Loucy (cell line): ENCODE data around the gene SPEM1.

Experiments used
- H2AFZ ChIP-seq: fragments of 200-600 bp; sonication (generic); 2 replicates; pipeline ENCODE4 v1.6.0; 2016; ENCODE audit warnings: antibody characterized with exemption, mild to moderate bottlenecking, low read length, moderate library complexity
- H3F3A ChIP-seq: fragments of 200-600 bp; 2 replicates; pipeline ENCODE4 v1.6.0; 2016; ENCODE audit warnings: antibody characterized with exemption, low read depth, mild to moderate bottlenecking
- H3K27me3 ChIP-seq: fragments of 200-600 bp; sonication (generic); 2 replicates; pipeline ENCODE4 v1.6.1; 2014; ENCODE audit warnings: low read length, mild to moderate bottlenecking; ENCODE audit not compliant: insufficient read depth, poor library complexity, severe bottlenecking
- H3K36me3 ChIP-seq: fragments of 200-600 bp; sonication (generic); 2 replicates; pipeline ENCODE4 v1.6.1; 2016; ENCODE audit warnings: low read length; ENCODE audit not compliant: insufficient read depth
- H3K4me1 ChIP-seq: fragments of 200-600 bp; sonication (generic); 2 replicates; pipeline ENCODE4 v1.5.1; 2014; ENCODE audit warnings: low read length, mild to moderate bottlenecking; ENCODE audit not compliant: insufficient read depth, poor library complexity, severe bottlenecking
- H3K4me2 ChIP-seq: fragments of 200-600 bp; sonication (generic); 2 replicates; pipeline ENCODE4 v1.6.0; 2014; ENCODE audit warnings: antibody characterized with exemption, low read length, low read depth, mild to moderate bottlenecking; ENCODE audit not compliant: poor library complexity, severe bottlenecking
- H3K4me3 ChIP-seq: fragments of 200-600 bp; sonication (generic); 2 replicates; pipeline ENCODE4 v1.5.1; 2014; ENCODE audit warnings: low read length, mild to moderate bottlenecking, mixed read lengths; ENCODE audit not compliant: poor library complexity, severe bottlenecking
- H3K79me2 ChIP-seq: fragments of 200-600 bp; sonication (generic); 2 replicates; pipeline ENCODE4 v1.6.1; 2014; ENCODE audit warnings: low read length; ENCODE audit not compliant: insufficient read depth
- H3K9ac ChIP-seq: fragments of 200-600 bp; sonication (generic); 2 replicates; pipeline ENCODE4 v1.6.0; 2014; ENCODE audit warnings: mild to moderate bottlenecking, low read depth, low read length, moderate library complexity; ENCODE audit not compliant: poor library complexity, severe bottlenecking
- H3K9me2 ChIP-seq: fragments of 200-600 bp; sonication (generic); replicated peaks from 2 replicates; pipeline ENCODE4 v1.6.1; 2016; ENCODE audit warnings: low read depth, low read length, mixed read lengths
- H3K9me3 ChIP-seq: fragments of 200-600 bp; sonication (generic); 2 replicates; pipeline ENCODE4 v1.6.1; 2014; ENCODE audit warnings: mild to moderate bottlenecking, antibody characterized with exemption, low read length, low read depth; ENCODE audit not compliant: insufficient read depth
- H4K20me1 ChIP-seq: fragments of 200-600 bp; sonication (generic); 2 replicates; pipeline ENCODE4 v1.6.0; 2014; ENCODE audit warnings: antibody characterized with exemption, low read length, mild to moderate bottlenecking; ENCODE audit not compliant: insufficient read depth, poor library complexity, severe bottlenecking
- EZH2phosphoT487 ChIP-seq: fragments of 200-600 bp; IDR thresholded peaks from 2 replicates; pipeline ENCODE4 v1.6.1; 2018; ENCODE audit warnings: antibody characterized with exemption, mild to moderate bottlenecking, moderate library complexity, borderline replicate concordance
- TF ChIP-seq, protein P1 (sequence below): fragments of 200-600 bp; sonication (generic); conservative IDR thresholded peaks from 2 replicates; pipeline ENCODE4 v1.5.1; 2014; ENCODE audit warnings: mild to moderate bottlenecking, antibody characterized with exemption, low read length

SPEM1 gene

DNA sequence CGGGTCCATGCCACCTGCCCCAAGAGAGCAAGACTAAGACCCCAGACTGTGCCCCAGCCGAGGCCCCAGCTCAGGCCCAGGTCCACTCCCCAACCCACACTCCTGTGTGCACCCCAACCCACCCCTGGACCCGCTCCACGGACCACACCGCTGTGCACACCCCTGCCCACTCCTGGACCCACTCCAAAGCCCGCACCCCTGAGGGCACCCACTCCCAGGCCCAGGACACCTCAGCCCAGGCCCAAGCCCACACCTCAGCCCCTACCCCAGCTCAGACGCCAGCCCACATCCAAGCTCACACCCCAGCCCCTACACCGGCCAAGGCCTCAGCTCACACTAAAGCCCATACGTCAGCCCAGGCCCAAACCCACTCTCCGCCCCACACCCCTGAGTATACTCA lies 9.6 kb downstream of the SPEM1 start:
- H3K4me2 ChIP-seq, result no peak overlapping the region
- H3K4me3 ChIP-seq, result no peak overlapping the region
- H2AFZ ChIP-seq, result no peak overlapping the region
- H3K4me1 ChIP-seq, result no peaks in the 10 kb centered on the region
- no peaks in the 10 kb centered on the region for H3F3A ChIP-seq
- no peaks in the 10 kb centered on the region for H3K27me3 ChIP-seq
- no peak for TF ChIP-seq EZH2phosphoT487
- TF ChIP-seq, protein P1, sequence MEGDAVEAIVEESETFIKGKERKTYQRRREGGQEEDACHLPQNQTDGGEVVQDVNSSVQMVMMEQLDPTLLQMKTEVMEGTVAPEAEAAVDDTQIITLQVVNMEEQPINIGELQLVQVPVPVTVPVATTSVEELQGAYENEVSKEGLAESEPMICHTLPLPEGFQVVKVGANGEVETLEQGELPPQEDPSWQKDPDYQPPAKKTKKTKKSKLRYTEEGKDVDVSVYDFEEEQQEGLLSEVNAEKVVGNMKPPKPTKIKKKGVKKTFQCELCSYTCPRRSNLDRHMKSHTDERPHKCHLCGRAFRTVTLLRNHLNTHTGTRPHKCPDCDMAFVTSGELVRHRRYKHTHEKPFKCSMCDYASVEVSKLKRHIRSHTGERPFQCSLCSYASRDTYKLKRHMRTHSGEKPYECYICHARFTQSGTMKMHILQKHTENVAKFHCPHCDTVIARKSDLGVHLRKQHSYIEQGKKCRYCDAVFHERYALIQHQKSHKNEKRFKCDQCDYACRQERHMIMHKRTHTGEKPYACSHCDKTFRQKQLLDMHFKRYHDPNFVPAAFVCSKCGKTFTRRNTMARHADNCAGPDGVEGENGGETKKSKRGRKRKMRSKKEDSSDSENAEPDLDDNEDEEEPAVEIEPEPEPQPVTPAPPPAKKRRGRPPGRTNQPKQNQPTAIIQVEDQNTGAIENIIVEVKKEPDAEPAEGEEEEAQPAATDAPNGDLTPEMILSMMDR, result no peak
- H3K79me2 ChIP-seq, result no peaks in the 10 kb centered on the region
- no peaks in the 10 kb centered on the region for H3K36me3 ChIP-seq
- no peaks in the 10 kb centered on the region for H4K20me1 ChIP-seq
- H3K9ac ChIP-seq, result no peak overlapping the region
- no peaks in the 10 kb centered on the region for H3K9me3 ChIP-seq
- H3K9me2 ChIP-seq, result no peaks in the 10 kb centered on the region

DNA sequence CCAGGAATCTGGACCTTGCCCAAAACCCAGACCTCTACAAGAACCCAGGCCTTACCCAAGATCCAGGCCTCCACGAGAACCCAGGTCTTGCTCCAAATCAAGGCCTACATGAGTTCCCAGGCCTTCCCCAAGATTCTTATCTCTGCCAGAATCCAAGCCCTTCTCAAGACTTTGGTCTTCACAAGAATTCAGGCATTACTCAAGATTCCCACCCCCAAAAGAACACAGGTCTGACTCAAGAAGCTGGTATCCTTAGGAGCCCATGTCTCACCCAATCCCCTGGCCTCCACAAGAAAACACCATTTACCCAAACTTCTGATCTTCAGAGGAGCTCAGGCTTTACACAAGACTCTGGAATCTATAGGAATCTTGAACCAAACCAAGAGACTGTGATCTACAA lies 11.1 kb downstream of the SPEM1 start:
- TF ChIP-seq, protein P1, result no peak
- TF ChIP-seq EZH2phosphoT487, result no peak
- Histone ChIP-seq H3K4me1 (peaks cover 3% of the 10 kb centered on the region), H3K27me3 (no peaks in the 10 kb centered on the region), H3K4me2 (no peak overlapping the region), H3K79me2 (peaks cover 5% of the 10 kb centered on the region; the same call in 1 of the 2 replicates), H4K20me1 (peaks cover 4% of the 10 kb centered on the region), H3K9me2 (no peaks in the 10 kb centered on the region), H3F3A (no peaks in the 10 kb centered on the region), H3K9me3 (no peaks in the 10 kb centered on the region), H3K4me3 (no peak overlapping the region), H3K36me3 (no peaks in the 10 kb centered on the region), H2AFZ (no peak overlapping the region), H3K9ac (no peak overlapping the region)

DNA sequence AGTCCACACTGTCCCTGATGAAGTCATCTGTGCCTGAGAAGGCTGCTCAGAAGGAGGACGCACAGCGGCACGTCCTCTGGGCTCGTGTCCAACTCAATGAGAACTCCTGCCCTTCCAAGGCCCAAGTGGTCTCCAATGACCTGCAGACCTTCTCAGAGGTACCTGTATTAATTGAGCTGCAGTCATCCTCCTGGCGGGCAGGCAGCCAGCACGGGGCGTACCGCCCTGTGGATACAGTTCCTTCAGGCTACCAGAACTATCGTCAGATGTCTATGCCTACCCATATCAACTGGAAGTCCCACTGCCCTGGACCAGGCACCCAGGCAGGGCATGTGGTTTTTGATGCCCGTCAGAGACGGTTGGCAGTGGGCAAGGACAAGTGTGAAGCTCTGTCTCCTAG lies 12.2 kb downstream of the SPEM1 start:
- H3F3A ChIP-seq, result no peaks in the 10 kb centered on the region
- no peaks in the 10 kb centered on the region for H3K9me2 ChIP-seq
- no peak overlapping the region for H3K9ac ChIP-seq
- H3K36me3 ChIP-seq, result no peaks in the 10 kb centered on the region
- no peak overlapping the region for H2AFZ ChIP-seq
- H3K4me3 ChIP-seq, result no peak overlapping the region
- no peaks in the 10 kb centered on the region for H3K27me3 ChIP-seq
- TF ChIP-seq, protein P1, result no peak
- TF ChIP-seq EZH2phosphoT487, result no peak
- H3K79me2 ChIP-seq, result peaks cover 16% of the 10 kb centered on the region; the same call in 1 of the 2 replicates
- peaks cover 5% of the 10 kb centered on the region for H4K20me1 ChIP-seq
- no peaks in the 10 kb centered on the region for H3K9me3 ChIP-seq
- H3K4me2 ChIP-seq, result no peak overlapping the region
- peaks cover 6% of the 10 kb centered on the region for H3K4me1 ChIP-seq
